Ectodermal cell (in vitro differentiated cells): ENCODE measurements around the gene FAF1.

ENCODE experiments used
- H3K27ac ChIP-seq: 2 replicates; pipeline ENCODE4 v1.7.0; 2013; ENCODE audit warnings: mild to moderate bottlenecking, low read depth, low read length; ENCODE audit not compliant: insufficient read depth, poor library complexity, severe bottlenecking
- H3K27me3 ChIP-seq: 2 replicates; pipeline ENCODE4 v1.7.0; 2013; ENCODE audit warnings: mild to moderate bottlenecking, low read length; ENCODE audit not compliant: insufficient read depth, control insufficient read depth, poor library complexity, severe bottlenecking
- H3K36me3 ChIP-seq: one replicate; pipeline ENCODE4 v1.7.0; 2013; ENCODE audit warnings: low read length; ENCODE audit not compliant: control insufficient read depth, insufficient read depth
- H3K4me1 ChIP-seq: one replicate; pipeline ENCODE4 v1.7.0; 2013; ENCODE audit warnings: low read length; ENCODE audit not compliant: control insufficient read depth, insufficient read depth
- H3K4me3 ChIP-seq: 2 replicates; pipeline ENCODE4 v1.7.0; 2013; ENCODE audit warnings: low read depth, low read length, control low read depth; ENCODE audit not compliant: insufficient read depth
- H3K9me3 ChIP-seq: 2 replicates; pipeline ENCODE4 v1.7.0; 2013; ENCODE audit warnings: mild to moderate bottlenecking, low read length, moderate library complexity; ENCODE audit not compliant: control insufficient read depth
- WGBS, 2 experiments: methylation state at CpG; one replicate each; pipeline ENCODE4 v1.1.7; 2013; ENCODE audit warnings: missing lambda C conversion rate in 2 of 2; 5-methylcytosine and 5-hydroxymethylcytosine counted together

The FAF1 gene

DNA sequence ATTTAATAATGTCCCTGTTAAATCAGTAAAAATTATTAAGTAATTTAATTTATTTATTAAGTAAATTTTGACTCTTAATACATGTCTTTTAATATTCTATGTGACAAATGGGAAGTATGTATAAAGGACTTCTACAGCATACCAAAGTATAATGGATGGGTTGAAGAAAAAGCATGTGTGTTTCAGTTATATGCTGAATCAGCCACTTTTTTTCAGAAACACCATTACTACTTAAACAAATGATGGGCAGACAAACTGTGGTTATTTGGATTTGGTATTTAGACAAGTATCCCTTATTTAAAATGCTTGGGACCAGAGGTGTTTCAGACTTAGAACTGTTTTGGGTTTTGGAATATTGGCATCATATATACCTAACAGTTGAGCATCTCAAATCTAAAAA is 360.5 kb downstream of the FAF1 start:
- no peaks in the 10 kb centered on the region for H3K4me1 ChIP-seq
- no peak overlapping the region for H3K27ac ChIP-seq
- no peaks in the 10 kb centered on the region for H3K36me3 ChIP-seq
- no peaks in the 10 kb centered on the region for H3K27me3 ChIP-seq
- H3K9me3 ChIP-seq, result no peaks in the 10 kb centered on the region
- no peak overlapping the region for H3K4me3 ChIP-seq

DNA sequence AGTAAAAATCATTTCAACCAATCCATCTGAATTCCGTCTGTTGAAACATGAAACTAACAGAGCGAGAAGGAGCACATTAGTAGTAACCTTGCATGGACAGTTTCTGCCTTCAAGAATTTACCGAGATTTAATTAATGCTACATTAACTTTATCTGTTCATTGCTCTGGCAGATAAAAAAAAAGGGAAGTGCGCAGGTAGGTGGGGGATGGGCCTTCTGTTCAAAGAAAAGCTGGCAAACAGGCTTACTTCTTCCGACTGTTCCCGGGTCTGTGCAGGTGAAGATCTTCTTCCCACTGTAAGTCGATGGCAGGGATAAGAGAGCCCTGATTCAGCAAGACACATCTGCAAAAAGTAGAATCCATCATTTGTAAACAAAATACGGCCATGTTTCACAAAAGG is 364.2 kb downstream of the FAF1 start:
- no peaks in the 10 kb centered on the region for H3K9me3 ChIP-seq
- no peaks in the 10 kb centered on the region for H3K36me3 ChIP-seq
- H3K27me3 ChIP-seq, result no peaks in the 10 kb centered on the region
- WGBS, 2 experiments, result 87 to 96% methylated on average over 8 of the region's 8 CpGs
- no peak overlapping the region for H3K27ac ChIP-seq
- no peak overlapping the region for H3K4me3 ChIP-seq
- H3K4me1 ChIP-seq, result no peaks in the 10 kb centered on the region

DNA sequence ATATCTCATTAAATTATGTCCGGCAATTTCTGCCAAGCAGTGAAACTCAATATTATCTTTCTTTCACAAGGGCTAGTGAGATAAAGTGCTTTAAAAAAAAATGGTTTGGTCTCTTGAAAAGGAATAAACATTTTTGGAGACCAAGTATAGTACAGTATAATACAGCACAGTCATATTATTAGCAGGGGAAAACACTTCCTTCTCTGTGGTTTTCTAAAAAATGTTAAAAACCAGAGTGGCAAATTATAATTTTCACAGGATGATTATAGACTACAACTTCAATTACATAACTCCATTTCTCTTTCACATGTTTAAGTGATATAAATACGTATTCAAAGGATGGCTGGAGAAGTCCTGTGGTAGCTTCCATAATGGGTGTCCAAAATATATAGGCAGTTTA is 366.6 kb downstream of the FAF1 start:
- Histone ChIP-seq H3K4me3 (no peak overlapping the region), H3K36me3 (no peaks in the 10 kb centered on the region), H3K27me3 (no peaks in the 10 kb centered on the region), H3K27ac (no peak overlapping the region), H3K9me3 (no peaks in the 10 kb centered on the region), H3K4me1 (no peaks in the 10 kb centered on the region)
- WGBS, 2 experiments, result 100% methylated on average over 2 of the region's 2 CpGs; no CpG with 5 or more reads in 1 of the 2 experiments

DNA sequence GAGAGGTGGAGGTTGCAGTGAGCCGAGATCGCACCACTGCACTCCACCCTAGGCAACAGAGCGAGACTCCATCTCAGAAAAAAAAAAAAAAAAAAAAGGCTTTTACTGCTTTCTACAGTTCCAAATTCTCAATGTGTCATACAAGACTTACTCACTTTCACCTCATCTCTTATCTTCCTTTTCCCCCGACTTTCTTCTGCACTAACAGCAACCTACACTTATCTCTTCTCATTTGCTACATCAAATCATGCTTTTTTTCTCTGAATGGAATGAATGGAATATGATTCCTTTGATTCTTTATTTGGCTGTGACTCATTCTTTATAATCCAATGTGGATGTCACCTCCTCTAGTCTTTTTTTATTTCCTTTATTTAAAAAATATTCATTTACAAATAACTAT is 368.5 kb downstream of the FAF1 start:
- WGBS, 2 experiments, result 94 to 98% methylated on average over 4 of the region's 4 CpGs

DNA sequence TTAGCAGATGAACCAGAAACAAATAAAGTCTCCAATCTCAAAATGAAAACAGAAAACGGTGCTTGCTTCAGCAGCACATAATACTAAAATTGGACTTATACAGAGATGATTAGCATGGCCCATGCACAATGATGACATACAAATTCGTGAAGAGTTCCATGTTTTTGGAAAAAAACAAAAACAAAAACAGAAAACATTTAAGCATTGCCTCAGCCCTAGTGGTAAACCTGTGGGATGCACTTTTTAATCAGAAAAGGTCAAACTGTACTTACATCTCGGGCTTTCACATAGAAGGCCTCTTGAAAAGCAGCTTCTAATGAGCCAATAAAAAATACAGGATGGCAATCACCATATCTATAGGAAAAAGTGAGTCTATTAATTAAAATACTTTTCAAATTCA is 377.7 kb downstream of the FAF1 start:
- H3K27ac ChIP-seq, result no peak overlapping the region
- no peaks in the 10 kb centered on the region for H3K4me1 ChIP-seq
- no peaks in the 10 kb centered on the region for H3K9me3 ChIP-seq
- H3K27me3 ChIP-seq, result no peaks in the 10 kb centered on the region
- 92 to 97% methylated on average over 3 of the region's 3 CpGs for WGBS, 2 experiments
- no peak overlapping the region for H3K4me3 ChIP-seq
- H3K36me3 ChIP-seq, result no peaks in the 10 kb centered on the region

More for the DNA sequence above, 368.5 kb downstream of the FAF1 start:
- Histone ChIP-seq H3K9me3 (no peaks in the 10 kb centered on the region), H3K4me1 (no peaks in the 10 kb centered on the region), H3K27me3 (no peaks in the 10 kb centered on the region), H3K4me3 (no peak overlapping the region), H3K27ac (no peak overlapping the region), H3K36me3 (no peaks in the 10 kb centered on the region)

DNA sequence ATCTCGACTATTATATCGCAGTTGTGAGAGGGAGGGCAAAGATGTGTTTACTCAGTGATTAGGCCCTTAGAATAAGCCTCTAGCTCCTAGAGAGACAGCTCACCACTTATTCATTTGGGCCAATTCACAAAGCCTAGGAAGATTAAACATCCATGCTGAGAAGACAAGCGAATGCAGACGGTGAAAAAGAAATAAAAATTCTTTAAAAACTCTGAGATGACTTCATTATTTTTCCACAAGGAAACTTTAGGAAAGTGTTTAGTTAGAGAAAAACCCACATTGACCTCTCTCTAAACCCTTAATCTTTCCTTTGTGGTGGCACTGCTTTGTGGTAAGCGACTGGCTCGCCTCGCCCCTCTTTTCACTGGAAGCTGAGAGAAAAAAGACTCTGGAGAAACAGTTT is 390.0 kb downstream of the FAF1 start:
- 16 to 20% methylated on average over 5 to 7 of the region's 7 CpGs for WGBS, 2 experiments
- Histone ChIP-seq H3K4me1 (peaks cover 34% of the 10 kb centered on the region), H3K27ac (peak overlapping the region; percentile 70), H3K9me3 (no peaks in the 10 kb centered on the region), H3K36me3 (no peaks in the 10 kb centered on the region), H3K27me3 (no peaks in the 10 kb centered on the region), H3K4me3 (no peak overlapping the region)

DNA sequence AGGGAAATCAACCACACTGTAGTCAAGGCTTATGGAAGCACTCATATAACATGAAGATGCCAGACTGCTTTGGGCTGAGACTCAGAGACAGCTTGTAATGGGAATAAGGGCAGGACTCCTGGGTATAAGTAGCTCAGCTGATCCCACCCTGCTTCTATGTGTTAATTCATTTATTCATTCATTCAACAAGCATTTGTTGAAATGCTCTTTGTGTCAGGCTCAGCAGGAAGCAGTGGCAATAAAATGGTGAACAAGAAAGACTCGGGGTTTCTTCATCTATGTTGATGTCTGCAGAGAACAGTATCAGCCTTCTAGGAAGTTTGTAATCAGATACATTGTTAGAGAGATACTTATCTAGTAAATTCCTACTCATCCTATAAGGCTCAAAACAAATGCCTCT is 391.3 kb downstream of the FAF1 start:
- H3K9me3 ChIP-seq, result no peaks in the 10 kb centered on the region
- H3K36me3 ChIP-seq, result no peaks in the 10 kb centered on the region
- H3K4me3 ChIP-seq, result no peak overlapping the region
- no peaks in the 10 kb centered on the region for H3K27me3 ChIP-seq
- peaks cover 34% of the 10 kb centered on the region for H3K4me1 ChIP-seq
- WGBS, 2 experiments, result 0 to 7% methylated on average over 1 of the region's 1 CpG
- H3K27ac ChIP-seq, result peak overlapping the region; percentile 50

DNA sequence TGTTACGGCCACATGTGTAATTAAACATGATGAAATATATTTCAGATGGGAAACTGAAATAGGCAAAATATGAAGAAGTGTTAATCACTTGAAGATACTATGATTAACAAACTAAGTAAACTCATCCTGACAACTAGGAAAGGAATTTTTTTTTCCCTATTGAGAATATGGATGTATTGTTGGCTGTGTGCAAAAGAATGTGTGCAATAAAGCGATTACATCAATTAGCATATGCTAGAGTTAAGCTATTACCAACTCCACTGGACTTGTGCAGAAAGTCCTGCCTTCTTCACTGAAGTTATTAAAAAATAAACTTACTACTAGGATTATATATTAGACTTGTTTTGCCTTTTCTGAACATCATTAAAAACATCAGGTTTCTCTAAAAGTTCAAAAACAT is 393.7 kb downstream of the FAF1 start:
- no peaks in the 10 kb centered on the region for H3K36me3 ChIP-seq
- H3K4me1 ChIP-seq, result peaks cover 30% of the 10 kb centered on the region
- 100% methylated on average over 2 of the region's 2 CpGs; no CpG with 5 or more reads in 1 of the 2 experiments for WGBS, 2 experiments

DNA sequence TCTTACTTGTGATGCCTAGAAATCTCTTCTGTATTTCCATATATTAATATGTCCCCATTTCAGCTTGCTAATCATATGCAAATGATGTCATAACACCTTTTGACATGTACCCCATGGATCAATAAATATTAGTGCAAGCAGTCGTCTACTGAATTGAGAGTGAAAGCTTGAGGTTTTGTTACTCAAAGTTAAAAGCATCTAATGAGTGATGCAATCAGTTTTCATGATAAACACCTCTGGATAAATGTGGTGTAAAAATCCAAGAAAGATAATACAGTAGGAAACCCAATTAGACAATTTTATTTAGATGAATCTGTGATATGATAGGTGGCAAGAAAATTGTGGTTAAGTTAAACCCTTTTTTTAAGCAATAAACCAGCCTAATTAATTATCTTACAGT is 395.6 kb downstream of the FAF1 start:
- H3K27me3 ChIP-seq, result no peaks in the 10 kb centered on the region
- no peaks in the 10 kb centered on the region for H3K9me3 ChIP-seq
- H3K4me1 ChIP-seq, result peaks cover 13% of the 10 kb centered on the region
- no peak overlapping the region for H3K4me3 ChIP-seq
- no peak overlapping the region for H3K27ac ChIP-seq
- WGBS, 2 experiments, result 71 to 100% methylated on average over 1 of the region's 1 CpG
- H3K36me3 ChIP-seq, result no peaks in the 10 kb centered on the region

More for the DNA sequence above, 393.7 kb downstream of the FAF1 start:
- Histone ChIP-seq H3K27me3 (no peaks in the 10 kb centered on the region), H3K9me3 (no peaks in the 10 kb centered on the region), H3K27ac (no peak overlapping the region), H3K4me3 (no peak overlapping the region)

DNA sequence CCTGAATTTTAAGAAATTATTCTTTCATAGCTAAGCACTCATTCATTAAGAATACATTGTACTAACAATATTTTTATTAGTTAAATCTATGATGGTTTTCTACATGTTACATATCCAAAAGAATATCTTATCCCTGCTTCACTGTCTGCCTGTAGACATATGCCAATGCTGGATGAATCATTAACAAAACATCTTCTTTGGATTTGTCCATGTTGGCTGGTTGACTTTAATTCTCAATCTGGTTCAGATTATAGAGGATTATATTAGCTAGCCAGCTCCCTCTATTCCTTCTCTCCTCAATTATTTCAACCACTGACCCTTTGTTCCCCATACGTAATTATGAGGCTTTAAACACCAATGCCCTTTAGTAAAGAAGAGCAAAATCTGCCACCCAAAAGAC is 398.0 kb downstream of the FAF1 start:
- Histone ChIP-seq H3K36me3 (no peaks in the 10 kb centered on the region), H3K27ac (no peak overlapping the region), H3K4me3 (no peak overlapping the region), H3K4me1 (peaks cover 2% of the 10 kb centered on the region), H3K27me3 (no peaks in the 10 kb centered on the region), H3K9me3 (no peaks in the 10 kb centered on the region)
- 70 to 100% methylated on average over 1 of the region's 1 CpG for WGBS, 2 experiments

DNA sequence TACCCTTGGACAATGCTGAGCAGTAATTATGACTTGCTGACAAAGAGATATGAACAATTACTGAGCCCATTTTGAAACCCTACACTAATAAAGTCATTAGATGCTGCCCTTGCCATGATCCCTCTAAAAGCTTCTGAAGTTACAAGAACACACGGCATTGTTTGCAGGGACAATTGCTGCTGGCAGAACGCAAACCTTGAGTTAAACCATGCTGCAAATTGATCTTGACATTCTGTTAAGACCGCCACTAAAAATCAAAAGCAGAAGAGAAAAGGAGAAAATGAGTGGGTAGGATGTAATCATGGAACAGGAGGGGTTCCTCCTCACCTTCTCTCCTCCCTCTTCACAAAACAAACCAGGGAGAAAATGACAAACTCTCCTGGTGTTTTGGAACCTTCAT is 400.6 kb downstream of the FAF1 start:
- 88 to 97% methylated on average over 3 of the region's 3 CpGs for WGBS, 2 experiments
- no peaks in the 10 kb centered on the region for H3K36me3 ChIP-seq
- no peaks in the 10 kb centered on the region for H3K4me1 ChIP-seq
- no peak overlapping the region for H3K4me3 ChIP-seq
- H3K27me3 ChIP-seq, result no peaks in the 10 kb centered on the region
- H3K27ac ChIP-seq, result no peak overlapping the region
- H3K9me3 ChIP-seq, result no peaks in the 10 kb centered on the region
